Duodenal mucosa (tissue), 2 donors: ENCODE results near the gene RAB11FIP2.

Experiments
- H3K27ac ChIP-seq: one replicate; pipeline ENCODE4 v1.7.0; 2013; ENCODE audit warnings: low read depth, low read length
- H3K27me3 ChIP-seq, 2 donors: one replicate each; pipeline ENCODE4 v1.7.0; 2013; ENCODE audit warnings: low read length in 2 of 2, control low read depth in 1 of 2; ENCODE audit not compliant: insufficient read depth in 2 of 2, control insufficient read depth in 1 of 2
- H3K36me3 ChIP-seq, 2 donors: one replicate each; pipeline ENCODE4 v1.7.0; 2013; ENCODE audit warnings: low read length in 2 of 2, control low read depth in 1 of 2; ENCODE audit not compliant: insufficient read depth in 2 of 2, control insufficient read depth in 1 of 2
- H3K4me1 ChIP-seq, 2 donors: one replicate each; pipeline ENCODE4 v1.7.0; 2013; ENCODE audit warnings: low read length in 2 of 2, control low read depth in 1 of 2; ENCODE audit not compliant: insufficient read depth in 2 of 2, control insufficient read depth in 1 of 2
- H3K4me3 ChIP-seq, 2 donors: one replicate each; pipeline ENCODE4 v1.7.0; 2013; ENCODE audit warnings: low read length in 2 of 2, low read depth in 1 of 2
- H3K9ac ChIP-seq, 2 donors: one replicate each; pipeline ENCODE4 v1.7.0; 2013; ENCODE audit warnings: low read length in 2 of 2, low read depth in 1 of 2
- H3K9me3 ChIP-seq, 2 donors: one replicate each; pipeline ENCODE4 v1.7.0; 2013; ENCODE audit warnings: low read length in 2 of 2, control low read depth in 1 of 2; ENCODE audit not compliant: control insufficient read depth in 1 of 2

Gene RAB11FIP2

GRCh38 chr10:117968354-117969182 is 78.2 kb downstream of the RAB11FIP2 start:
- no peak overlapping the region for H3K9ac ChIP-seq
- no peak overlapping the region for H3K27ac ChIP-seq
- no peaks in the 10 kb centered on the region for H3K36me3 ChIP-seq
- H3K27me3 ChIP-seq, result no peaks in the 10 kb centered on the region
- no peak overlapping the region for H3K4me3 ChIP-seq
- no peaks in the 10 kb centered on the region for H3K4me1 ChIP-seq
- peaks cover 0 to 3% of the 10 kb centered on the region in 2 donors for H3K9me3 ChIP-seq

GRCh38 chr10:117967149-117967650 is 79.5 kb downstream of the RAB11FIP2 start:
- Histone ChIP-seq H3K36me3 (no peaks in the 10 kb centered on the region), H3K27me3 (no peaks in the 10 kb centered on the region), H3K9ac (no peak overlapping the region), H3K4me3 (no peak overlapping the region), H3K4me1 (no peaks in the 10 kb centered on the region), H3K27ac (no peak overlapping the region), H3K9me3 (peaks cover 0 to 3% of the 10 kb centered on the region in 2 donors)

- no peaks in the 10 kb centered on the region for H3K27me3 ChIP-seq
- peaks cover 0 to 3% of the 10 kb centered on the region in 2 donors for H3K9me3 ChIP-seq
- H3K4me1 ChIP-seq, result no peaks in the 10 kb centered on the region
- H3K36me3 ChIP-seq, result no peaks in the 10 kb centered on the region
- no peak overlapping the region for H3K4me3 ChIP-seq
- no peak overlapping the region for H3K9ac ChIP-seq
- no peak overlapping the region for H3K27ac ChIP-seq
These were observed 80.8 kb downstream of the RAB11FIP2 start for GRCh38 chr10:117965984-117966383.

- H3K9me3 ChIP-seq, result peaks cover 0 to 1% of the 10 kb centered on the region in 2 donors
- H3K36me3 ChIP-seq, result no peaks in the 10 kb centered on the region
- H3K4me1 ChIP-seq, result peaks cover 0 to 3% of the 10 kb centered on the region in 2 donors
- H3K9ac ChIP-seq, result no peak overlapping the region
- H3K27me3 ChIP-seq, result no peaks in the 10 kb centered on the region
- no peak overlapping the region for H3K27ac ChIP-seq
- no peak overlapping the region for H3K4me3 ChIP-seq
These were observed 82.2 kb downstream of the RAB11FIP2 start for GRCh38 chr10:117964536-117964935.

- Histone ChIP-seq H3K4me1 (peaks cover 0 to 3% of the 10 kb centered on the region in 2 donors), H3K9ac (no peak overlapping the region), H3K36me3 (no peaks in the 10 kb centered on the region), H3K9me3 (no peaks in the 10 kb centered on the region), H3K27ac (no peak overlapping the region), H3K4me3 (no peak overlapping the region), H3K27me3 (no peaks in the 10 kb centered on the region)
These were observed 86.3 kb downstream of the RAB11FIP2 start for GRCh38 chr10:117960345-117960935.

GRCh38 chr10:117956972-117957371 is 89.8 kb downstream of the RAB11FIP2 start:
- H3K9ac ChIP-seq, result no peak overlapping the region
- H3K9me3 ChIP-seq, result no peaks in the 10 kb centered on the region
- H3K27me3 ChIP-seq, result no peaks in the 10 kb centered on the region
- no peak overlapping the region for H3K27ac ChIP-seq
- no peaks in the 10 kb centered on the region for H3K36me3 ChIP-seq
- no peak overlapping the region for H3K4me3 ChIP-seq
- H3K4me1 ChIP-seq, result peaks cover 0 to 3% of the 10 kb centered on the region in 2 donors

GRCh38 chr10:117955176-117955575 is 91.6 kb downstream of the RAB11FIP2 start:
- H3K27ac ChIP-seq, result no peak overlapping the region
- no peak overlapping the region for H3K4me3 ChIP-seq
- no peak overlapping the region for H3K9ac ChIP-seq
- H3K4me1 ChIP-seq, result peaks cover 0 to under 1% of the 10 kb centered on the region in 2 donors
- no peaks in the 10 kb centered on the region for H3K9me3 ChIP-seq
- no peaks in the 10 kb centered on the region for H3K36me3 ChIP-seq
- no peaks in the 10 kb centered on the region for H3K27me3 ChIP-seq
